Measurements from ENCODE around the gene TPPP2. TPM values are rescaled to one million over a fixed set of nuclear protein-coding genes. Genes with fewer than 3 reads are reported as not detected.

The TPPP2 gene
- total and polyA plus RNA-seq, 9 of the 15 experiments (the other 6 are each of a cell fraction or from before 2014, with no cell fraction given), result 0.18 TPM; not detected in 8

- TF ChIP-seq, protein P1, sequence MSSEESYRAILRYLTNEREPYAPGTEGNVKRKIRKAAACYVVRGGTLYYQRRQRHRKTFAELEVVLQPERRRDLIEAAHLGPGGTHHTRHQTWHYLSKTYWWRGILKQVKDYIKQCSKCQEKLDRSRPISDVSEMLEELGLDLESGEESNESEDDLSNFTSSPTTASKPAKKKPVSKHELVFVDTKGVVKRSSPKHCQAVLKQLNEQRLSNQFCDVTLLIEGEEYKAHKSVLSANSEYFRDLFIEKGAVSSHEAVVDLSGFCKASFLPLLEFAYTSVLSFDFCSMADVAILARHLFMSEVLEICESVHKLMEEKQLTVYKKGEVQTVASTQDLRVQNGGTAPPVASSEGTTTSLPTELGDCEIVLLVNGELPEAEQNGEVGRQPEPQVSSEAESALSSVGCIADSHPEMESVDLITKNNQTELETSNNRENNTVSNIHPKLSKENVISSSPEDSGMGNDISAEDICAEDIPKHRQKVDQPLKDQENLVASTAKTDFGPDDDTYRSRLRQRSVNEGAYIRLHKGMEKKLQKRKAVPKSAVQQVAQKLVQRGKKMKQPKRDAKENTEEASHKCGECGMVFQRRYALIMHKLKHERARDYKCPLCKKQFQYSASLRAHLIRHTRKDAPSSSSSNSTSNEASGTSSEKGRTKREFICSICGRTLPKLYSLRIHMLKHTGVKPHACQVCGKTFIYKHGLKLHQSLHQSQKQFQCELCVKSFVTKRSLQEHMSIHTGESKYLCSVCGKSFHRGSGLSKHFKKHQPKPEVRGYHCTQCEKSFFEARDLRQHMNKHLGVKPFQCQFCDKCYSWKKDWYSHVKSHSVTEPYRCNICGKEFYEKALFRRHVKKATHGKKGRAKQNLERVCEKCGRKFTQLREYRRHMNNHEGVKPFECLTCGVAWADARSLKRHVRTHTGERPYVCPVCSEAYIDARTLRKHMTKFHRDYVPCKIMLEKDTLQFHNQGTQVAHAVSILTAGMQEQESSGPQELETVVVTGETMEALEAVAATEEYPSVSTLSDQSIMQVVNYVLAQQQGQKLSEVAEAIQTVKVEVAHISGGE (CRISPR knock-in tag; IDR thresholded peaks at IDR 0.05), result no peak
- TF ChIP-seq FOXA3 (CRISPR knock-in tag; conservative IDR thresholded peaks at IDR 0.05 in 1 of 2, IDR thresholded peaks at IDR 0.05 in 1 of 2), result no peak
- TF ChIP-seq SP1 (CRISPR knock-in tag; IDR thresholded peaks at IDR 0.05), result no peak
- TF ChIP-seq DPF2 (IDR thresholded peaks at IDR 0.05), result no peak
- TF ChIP-seq ZNF75A (CRISPR knock-in tag; IDR thresholded peaks at IDR 0.05), result no peak
- TF ChIP-seq CLOCK (CRISPR knock-in tag; IDR thresholded peaks at IDR 0.05; ENCODE audit: borderline replicate concordance), result no peak
- TF ChIP-seq NELFE (IDR thresholded peaks at IDR 0.05; ENCODE audit: insufficient read depth, insufficient read length), result no peak
- TF ChIP-seq, protein P2, sequence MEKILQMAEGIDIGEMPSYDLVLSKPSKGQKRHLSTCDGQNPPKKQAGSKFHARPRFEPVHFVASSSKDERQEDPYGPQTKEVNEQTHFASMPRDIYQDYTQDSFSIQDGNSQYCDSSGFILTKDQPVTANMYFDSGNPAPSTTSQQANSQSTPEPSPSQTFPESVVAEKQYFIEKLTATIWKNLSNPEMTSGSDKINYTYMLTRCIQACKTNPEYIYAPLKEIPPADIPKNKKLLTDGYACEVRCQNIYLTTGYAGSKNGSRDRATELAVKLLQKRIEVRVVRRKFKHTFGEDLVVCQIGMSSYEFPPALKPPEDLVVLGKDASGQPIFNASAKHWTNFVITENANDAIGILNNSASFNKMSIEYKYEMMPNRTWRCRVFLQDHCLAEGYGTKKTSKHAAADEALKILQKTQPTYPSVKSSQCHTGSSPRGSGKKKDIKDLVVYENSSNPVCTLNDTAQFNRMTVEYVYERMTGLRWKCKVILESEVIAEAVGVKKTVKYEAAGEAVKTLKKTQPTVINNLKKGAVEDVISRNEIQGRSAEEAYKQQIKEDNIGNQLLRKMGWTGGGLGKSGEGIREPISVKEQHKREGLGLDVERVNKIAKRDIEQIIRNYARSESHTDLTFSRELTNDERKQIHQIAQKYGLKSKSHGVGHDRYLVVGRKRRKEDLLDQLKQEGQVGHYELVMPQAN (IDR thresholded peaks at IDR 0.05; ENCODE audit: borderline replicate concordance), result peak; percentile 14; the same call in 1 of the 2 replicates
- no peak for TF ChIP-seq MXD1 (CRISPR knock-in tag; IDR thresholded peaks at IDR 0.05; ENCODE audit: borderline replicate concordance, poor library complexity, severe bottlenecking)
- TF ChIP-seq ZNF830 (CRISPR knock-in tag; IDR thresholded peaks at IDR 0.05), result no peak
- TF ChIP-seq DIDO1 (tag; IDR thresholded peaks at IDR 0.05; ENCODE audit: low read depth), result no peak
- TF ChIP-seq POLR2H (tag; IDR thresholded peaks at IDR 0.05; ENCODE audit: low read depth), result peak; percentile 47
- no peak for TF ChIP-seq CHD1 (IDR thresholded peaks at IDR 0.05; ENCODE audit: low read length)
- no peak for TF ChIP-seq ZNF79 (CRISPR knock-in tag; IDR thresholded peaks at IDR 0.05; ENCODE audit: low read depth)
- TF ChIP-seq ZNF212 (CRISPR knock-in tag; IDR thresholded peaks at IDR 0.05), result no peak
- TF ChIP-seq SIN3B (IDR thresholded peaks at IDR 0.05; ENCODE audit: low read depth), result no peak
- no peak for TF ChIP-seq FUS (optimal IDR thresholded peaks at IDR 0.05; ENCODE audit: low read depth, low read length)
Observed at GRCh38 chr14:21024585-21025370, 5.2 kb upstream of the TPPP2 start, which contains the start of gene NDRG2 (continued).

All from K562 (cell line).